ENCODE results near the gene SIRT1.

SIRT1 gene

GRCh38 chr10:67912331-67912946 lies 28.0 kb downstream of the SIRT1 start:
- H3K4me1 ChIP-seq, result peaks cover 7% of the 10 kb centered on the region; the same call in 1 of the 2 replicates
- no peak for DNase-seq (ENCODE audit: low spot score in 2 of 2)
- H3K36me3 ChIP-seq (replicated peaks), result peaks cover 71% of the 10 kb centered on the region
- no peaks in the 10 kb centered on the region for H3K27me3 ChIP-seq (ENCODE audit: low read depth)
- H3K9me3 ChIP-seq, result no peaks in the 10 kb centered on the region
- no peak overlapping the region for H3K4me3 ChIP-seq
- in situ Hi-C loops (cut with MboI; ENCODE audit: low sequenced_read_pairs), result no loop called here

GRCh38 chr10:67914777-67915340 lies 30.4 kb downstream of the SIRT1 start:
- Histone ChIP-seq H3K36me3 (replicated peaks) (peaks cover 52% of the 10 kb centered on the region), H3K4me1 (peaks cover 17% of the 10 kb centered on the region), H3K4me3 (no peak overlapping the region), H3K27me3 (ENCODE audit: low read depth) (no peaks in the 10 kb centered on the region), H3K9me3 (no peaks in the 10 kb centered on the region)
- no peak for DNase-seq (ENCODE audit: low spot score in 2 of 2)
- in situ Hi-C loops (cut with MboI; ENCODE audit: low sequenced_read_pairs), result no loop called here

GRCh38 chr10:67917169-67917568 lies 32.7 kb downstream of the SIRT1 start:
- DNase-seq (ENCODE audit: low spot score in 2 of 2), result no peak
- in situ Hi-C loops (cut with MboI; ENCODE audit: low sequenced_read_pairs), result no loop called here
- Histone ChIP-seq H3K4me1 (peaks cover 18% of the 10 kb centered on the region), H3K4me3 (no peak overlapping the region), H3K27me3 (ENCODE audit: low read depth) (no peaks in the 10 kb centered on the region), H3K36me3 (replicated peaks) (peaks cover 39% of the 10 kb centered on the region), H3K9me3 (no peaks in the 10 kb centered on the region)

DNA sequence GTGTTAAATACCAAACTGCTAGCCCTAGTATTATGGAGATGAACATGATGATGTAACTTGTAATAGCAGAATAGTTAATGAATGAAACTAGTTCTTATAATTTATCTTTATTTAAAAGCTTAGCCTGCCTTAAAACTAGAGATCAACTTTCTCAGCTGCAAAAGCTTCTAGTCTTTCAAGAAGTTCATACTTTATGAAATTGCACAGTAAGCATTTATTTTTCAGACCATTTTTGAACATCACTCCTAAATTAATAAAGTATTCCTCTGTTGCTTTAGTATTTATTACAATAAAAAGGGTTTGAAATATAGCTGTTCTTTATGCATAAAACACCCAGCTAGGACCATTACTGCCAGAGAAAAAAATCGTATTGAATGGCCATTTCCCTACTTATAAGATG lies 33.2 kb downstream of the SIRT1 start:
- Histone ChIP-seq H3K9me3 (no peaks in the 10 kb centered on the region), H3K4me3 (no peak overlapping the region), H3K36me3 (replicated peaks) (peaks cover 34% of the 10 kb centered on the region), H3K4me1 (peaks cover 18% of the 10 kb centered on the region), H3K27me3 (ENCODE audit: low read depth) (no peaks in the 10 kb centered on the region)
- in situ Hi-C loops (cut with MboI; ENCODE audit: low sequenced_read_pairs), result no loop called here
- DNase-seq (ENCODE audit: low spot score in 2 of 2), result no peak

DNA sequence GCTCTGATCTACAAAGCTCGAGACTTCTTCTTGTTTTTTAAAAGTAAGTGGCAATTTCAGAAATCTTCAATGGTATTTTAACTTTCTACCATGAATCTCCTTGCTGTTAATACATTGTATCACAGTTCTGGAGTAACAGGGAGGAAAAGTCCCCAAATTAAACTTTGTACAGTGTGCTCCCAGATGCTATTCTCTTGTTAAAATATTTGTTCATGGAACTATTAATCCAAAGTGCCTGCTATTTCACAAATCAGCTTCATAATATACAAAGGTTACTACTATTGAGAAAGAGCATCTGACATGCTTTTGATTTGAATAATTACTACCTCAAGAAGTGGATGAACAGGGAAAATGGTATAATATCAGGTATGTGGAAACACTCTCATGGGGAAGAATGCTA lies 36.6 kb downstream of the SIRT1 start:
- H3K36me3 ChIP-seq (replicated peaks), result peaks cover 9% of the 10 kb centered on the region; the same call in 1 of the 2 replicates
- H3K4me3 ChIP-seq, result no peak overlapping the region
- no peaks in the 10 kb centered on the region for H3K27me3 ChIP-seq (ENCODE audit: low read depth)
- in situ Hi-C loops (cut with MboI; ENCODE audit: low sequenced_read_pairs), result no loop called here
- DNase-seq (ENCODE audit: low spot score in 2 of 2), result no peak
- H3K4me1 ChIP-seq, result peaks cover 18% of the 10 kb centered on the region
- H3K9me3 ChIP-seq, result no peaks in the 10 kb centered on the region

GRCh38 chr10:67923551-67923950 lies 39.1 kb downstream of the SIRT1 start:
- DNase-seq (ENCODE audit: low spot score in 2 of 2), result no peak
- in situ Hi-C loops (cut with MboI; ENCODE audit: low sequenced_read_pairs), result no loop called here

DNA sequence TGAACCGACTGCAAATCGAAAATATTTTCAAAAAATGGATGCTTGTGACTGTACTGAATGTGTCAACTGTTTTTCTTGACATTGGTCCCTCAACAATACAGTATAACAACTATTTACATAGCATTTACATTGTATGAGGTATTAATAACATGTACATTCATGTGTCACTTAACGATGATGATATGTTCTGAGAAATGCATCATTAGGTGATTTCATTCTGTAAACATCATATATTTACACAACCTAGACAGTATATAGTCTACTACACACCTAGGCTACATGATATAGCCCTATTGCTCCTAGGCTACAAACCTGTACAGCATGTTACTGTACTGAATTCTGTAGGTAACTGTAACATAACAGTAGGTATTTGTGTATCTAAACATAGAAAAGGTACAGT lies 39.7 kb downstream of the SIRT1 start:
- Histone ChIP-seq H3K4me1 (peaks cover 9% of the 10 kb centered on the region), H3K27me3 (ENCODE audit: low read depth) (no peaks in the 10 kb centered on the region), H3K4me3 (no peak overlapping the region), H3K36me3 (replicated peaks) (no peaks in the 10 kb centered on the region; the same call in 1 of the 2 replicates), H3K9me3 (no peaks in the 10 kb centered on the region)
- no peak for DNase-seq (ENCODE audit: low spot score in 2 of 2)
- in situ Hi-C loops (cut with MboI; ENCODE audit: low sequenced_read_pairs), result no loop called here

More at GRCh38 chr10:67923551-67923950, 39.1 kb downstream of the SIRT1 start:
- Histone ChIP-seq H3K36me3 (replicated peaks) (peaks cover 1% of the 10 kb centered on the region; the same call in 1 of the 2 replicates), H3K9me3 (no peaks in the 10 kb centered on the region), H3K27me3 (ENCODE audit: low read depth) (no peaks in the 10 kb centered on the region), H3K4me3 (no peak overlapping the region), H3K4me1 (peaks cover 10% of the 10 kb centered on the region)

- Histone ChIP-seq H3K9me3 (no peaks in the 10 kb centered on the region), H3K4me3 (no peak overlapping the region), H3K4me1 (no peaks in the 10 kb centered on the region), H3K27me3 (ENCODE audit: low read depth) (no peaks in the 10 kb centered on the region), H3K36me3 (replicated peaks) (no peaks in the 10 kb centered on the region; the same call in 1 of the 2 replicates)
- no peak for DNase-seq (ENCODE audit: low spot score in 2 of 2)
- in situ Hi-C loops (cut with MboI; ENCODE audit: low sequenced_read_pairs), result no loop called here
These were observed 41.1 kb downstream of the SIRT1 start for GRCh38 chr10:67925449-67926005.

DNA sequence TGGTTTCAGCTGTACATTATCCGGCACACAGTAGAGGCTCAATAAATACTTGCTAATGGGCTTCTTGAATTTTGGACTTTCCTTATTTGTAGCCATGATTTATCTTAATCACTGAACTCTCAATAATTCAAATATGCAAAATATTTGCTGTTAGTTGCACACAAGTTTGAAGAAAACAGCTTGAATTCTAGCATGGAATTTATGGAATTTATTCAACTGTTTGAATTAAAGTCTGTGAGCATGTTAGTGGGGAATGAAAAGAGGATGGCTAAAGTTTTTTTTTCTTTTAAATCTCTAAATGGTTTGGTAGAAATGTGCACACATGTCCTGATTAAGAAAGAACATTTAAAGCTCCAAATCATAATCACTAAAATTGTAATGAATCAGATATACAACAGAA lies 42.5 kb downstream of the SIRT1 start:
- H3K4me3 ChIP-seq, result no peak overlapping the region
- H3K9me3 ChIP-seq, result no peaks in the 10 kb centered on the region
- DNase-seq (ENCODE audit: low spot score in 2 of 2), result no peak
- no peaks in the 10 kb centered on the region for H3K27me3 ChIP-seq (ENCODE audit: low read depth)
- in situ Hi-C loops (cut with MboI; ENCODE audit: low sequenced_read_pairs), result no loop called here
- H3K36me3 ChIP-seq (replicated peaks), result no peaks in the 10 kb centered on the region; the same call in 1 of the 2 replicates
- H3K4me1 ChIP-seq, result no peaks in the 10 kb centered on the region

DNA sequence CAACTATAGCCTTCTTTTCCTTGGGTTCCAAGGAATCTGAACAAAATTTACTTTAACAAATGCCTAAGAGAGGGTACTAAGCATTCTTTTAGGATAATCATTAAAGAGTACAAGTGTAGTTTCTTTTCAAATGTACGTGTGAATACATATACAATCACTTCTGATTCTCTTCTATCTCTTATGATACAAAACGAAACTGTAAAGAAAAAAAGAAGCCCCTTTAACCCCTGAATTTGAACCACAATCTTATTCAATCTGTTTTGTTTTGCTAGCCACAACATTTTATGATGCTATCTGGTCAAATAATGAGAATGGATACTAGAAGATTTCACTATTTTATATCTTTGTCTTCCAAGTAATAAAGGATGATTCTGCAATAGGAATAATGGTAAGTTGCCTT lies 48.7 kb downstream of the SIRT1 start:
- in situ Hi-C loops (cut with MboI; ENCODE audit: low sequenced_read_pairs), result no loop called here
- Histone ChIP-seq H3K9me3 (no peaks in the 10 kb centered on the region), H3K4me3 (no peak overlapping the region), H3K27me3 (ENCODE audit: low read depth) (no peaks in the 10 kb centered on the region), H3K36me3 (replicated peaks) (peaks cover 6% of the 10 kb centered on the region; the same call in 1 of the 2 replicates), H3K4me1 (no peaks in the 10 kb centered on the region)
- no peak for DNase-seq (ENCODE audit: low spot score in 2 of 2)

- in situ Hi-C loops (cut with MboI; ENCODE audit: low sequenced_read_pairs), result no loop called here
- Histone ChIP-seq H3K9me3 (no peaks in the 10 kb centered on the region), H3K27me3 (ENCODE audit: low read depth) (no peaks in the 10 kb centered on the region), H3K4me3 (no peak overlapping the region), H3K36me3 (replicated peaks) (peaks cover 11% of the 10 kb centered on the region), H3K4me1 (no peaks in the 10 kb centered on the region; the same call in 1 of the 2 replicates)
- DNase-seq (ENCODE audit: low spot score in 2 of 2), result no peak
These were observed 49.9 kb downstream of the SIRT1 start for GRCh38 chr10:67934336-67934735.

- no peaks in the 10 kb centered on the region for H3K9me3 ChIP-seq
- H3K36me3 ChIP-seq (replicated peaks), result peaks cover 11% of the 10 kb centered on the region
- in situ Hi-C loops (cut with MboI; ENCODE audit: low sequenced_read_pairs), result no loop called here
- no peaks in the 10 kb centered on the region; the same call in 1 of the 2 replicates for H3K4me1 ChIP-seq
- H3K4me3 ChIP-seq, result no peak overlapping the region
- no peaks in the 10 kb centered on the region for H3K27me3 ChIP-seq (ENCODE audit: low read depth)
- DNase-seq (ENCODE audit: low spot score in 2 of 2), result no peak
These were observed 50.8 kb downstream of the SIRT1 start for GRCh38 chr10:67935223-67935622.

DNA sequence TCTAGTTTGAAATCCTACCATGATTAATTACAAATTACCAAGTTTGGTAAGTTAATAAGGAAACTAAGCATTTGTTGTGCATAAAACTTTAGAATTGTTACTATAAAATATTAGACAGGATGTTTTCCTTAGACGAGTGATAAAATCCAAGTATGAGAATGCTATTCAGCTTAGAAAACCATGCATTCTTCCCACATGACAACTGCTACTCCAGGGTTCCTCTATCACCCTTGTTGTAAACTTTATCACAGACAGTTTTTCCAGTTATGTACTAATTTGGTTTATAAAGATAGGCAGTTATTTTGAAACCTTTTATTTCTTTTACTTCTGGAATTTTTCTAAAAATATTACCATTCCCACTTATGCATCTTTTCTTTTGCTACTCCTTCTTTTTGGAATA lies 52.0 kb downstream of the SIRT1 start:
- no peaks in the 10 kb centered on the region for H3K9me3 ChIP-seq
- H3K27me3 ChIP-seq (ENCODE audit: low read depth), result no peaks in the 10 kb centered on the region; the same call in 1 of the 2 replicates
- H3K36me3 ChIP-seq (replicated peaks), result peaks cover 16% of the 10 kb centered on the region
- no peak for DNase-seq (ENCODE audit: low spot score in 2 of 2)
- in situ Hi-C loops (cut with MboI; ENCODE audit: low sequenced_read_pairs), result no loop called here
- H3K4me3 ChIP-seq, result no peak overlapping the region
- H3K4me1 ChIP-seq, result no peaks in the 10 kb centered on the region; the same call in 1 of the 2 replicates

DNA sequence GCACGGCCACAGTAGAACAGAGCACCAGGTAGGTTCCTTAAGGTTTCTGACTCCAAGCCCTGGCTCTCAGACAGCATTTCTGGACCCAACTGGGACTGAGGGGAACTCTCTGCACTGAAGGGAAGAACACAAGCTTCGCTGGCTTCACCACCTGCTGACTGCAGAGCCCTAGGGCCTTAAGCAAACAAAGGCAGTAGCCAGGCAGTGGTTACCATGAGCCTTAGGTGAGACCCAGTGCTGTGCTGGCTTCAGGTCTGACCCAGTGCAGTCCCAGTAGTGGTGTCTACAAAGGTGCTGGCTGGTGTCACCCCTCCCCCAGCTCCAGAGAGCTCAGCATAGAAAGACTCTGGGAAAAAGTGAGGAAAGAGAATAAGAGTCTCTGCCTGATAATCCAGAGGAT lies 59.5 kb downstream of the SIRT1 start:
- H3K9me3 ChIP-seq, result peaks cover 2% of the 10 kb centered on the region; the same call in 1 of the 2 replicates
- in situ Hi-C loops (cut with MboI; ENCODE audit: low sequenced_read_pairs), result no loop called here
- peaks cover 21% of the 10 kb centered on the region for H3K36me3 ChIP-seq (replicated peaks)

More for the DNA sequence above, 59.5 kb downstream of the SIRT1 start:
- no peak for DNase-seq (ENCODE audit: low spot score in 2 of 2)
- H3K4me3 ChIP-seq, result no peak overlapping the region
- H3K4me1 ChIP-seq, result no peaks in the 10 kb centered on the region; the same call in 1 of the 2 replicates
- no peaks in the 10 kb centered on the region; the same call in 1 of the 2 replicates for H3K27me3 ChIP-seq (ENCODE audit: low read depth)

All from HAP-1 (cell line).